ENCODE results near the gene AP3B1. TPM values are rescaled to one million over a fixed set of nuclear protein-coding genes. Genes with fewer than 3 reads are reported as not detected.
A peak's percentile ranks its signal among the peaks of the same experiment; 100 is the strongest.
"Not testable (repeated sequence)": the region's sequence is repeated elsewhere in the genome, so short reads cannot be mapped to it uniquely, and the experiment has no call there.

AP3B1 gene
- polyA plus RNA-seq, 5 donors = 40.8 to 54.3 (median 50.9) TPM

DNA sequence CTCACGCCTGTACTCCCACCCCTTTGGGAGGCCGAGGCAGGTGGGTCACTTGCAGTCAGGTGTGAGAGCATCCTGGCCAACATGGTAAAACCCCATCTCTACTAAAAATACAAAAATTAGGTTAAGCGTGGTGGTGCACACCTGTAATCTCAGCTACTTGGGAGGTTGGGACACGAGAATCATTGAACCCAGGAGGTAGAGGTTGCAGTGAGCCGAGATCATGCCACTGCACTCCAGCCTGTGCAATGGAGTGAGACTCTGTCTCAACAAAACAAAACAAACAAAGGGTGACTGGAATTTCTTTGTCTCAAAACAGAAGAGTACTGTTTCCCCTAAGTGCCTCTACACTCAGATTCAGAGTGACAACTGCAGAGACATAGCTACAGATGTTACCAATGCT lies 116.1 kb downstream of the AP3B1 start:
- DNase-seq = no peak

DNA sequence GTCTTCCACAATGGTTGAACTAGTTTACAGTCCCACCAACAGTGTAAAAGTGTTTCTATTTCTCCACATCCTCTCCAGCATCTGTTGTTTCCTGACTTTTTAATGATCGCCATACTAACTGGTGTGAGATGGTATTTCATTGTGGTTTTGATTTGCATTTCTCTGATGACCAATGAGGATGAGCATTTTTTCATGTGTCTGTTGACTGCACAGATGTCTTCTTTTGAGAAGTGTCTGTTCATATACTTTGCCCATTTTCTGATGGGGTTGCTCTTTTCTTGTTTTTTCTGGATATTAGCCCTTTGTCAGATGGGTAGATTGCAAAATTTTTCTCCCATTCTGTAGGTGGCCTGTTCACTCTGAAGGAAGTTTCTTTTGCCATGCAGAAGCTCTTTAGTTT lies 124.2 kb downstream of the AP3B1 start:
- DNase-seq = not testable (repeated sequence)

DNA sequence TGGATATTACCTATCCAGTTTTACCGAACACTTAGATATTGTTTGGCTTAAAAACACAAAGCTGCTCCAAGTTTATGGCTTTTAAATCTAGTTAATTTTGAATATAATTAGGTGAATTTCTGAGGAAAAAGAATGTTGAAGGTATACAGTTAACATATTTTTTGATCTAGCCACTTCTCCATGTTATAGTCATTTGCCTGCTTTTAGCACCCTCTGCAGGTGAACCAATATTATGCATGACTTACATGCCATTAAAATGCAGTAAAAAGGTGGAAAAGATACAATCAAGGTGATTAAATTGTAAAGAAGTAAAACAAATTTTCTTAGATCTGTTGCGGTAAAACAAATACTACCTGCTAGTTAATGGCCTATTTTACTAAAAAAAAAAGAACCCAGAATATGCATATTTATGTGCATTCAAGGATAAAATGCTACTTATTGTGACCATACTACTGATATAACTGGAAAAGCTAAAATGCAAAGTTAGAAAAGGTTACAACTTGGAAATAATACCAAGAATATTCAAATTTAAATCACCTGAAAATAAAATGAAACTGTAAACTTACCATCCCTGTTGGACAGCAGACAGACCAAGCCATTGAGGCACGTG lies 132.1 kb downstream of the AP3B1 start:
- peak in 1 of 2 donors; percentile 6 for DNase-seq

DNA sequence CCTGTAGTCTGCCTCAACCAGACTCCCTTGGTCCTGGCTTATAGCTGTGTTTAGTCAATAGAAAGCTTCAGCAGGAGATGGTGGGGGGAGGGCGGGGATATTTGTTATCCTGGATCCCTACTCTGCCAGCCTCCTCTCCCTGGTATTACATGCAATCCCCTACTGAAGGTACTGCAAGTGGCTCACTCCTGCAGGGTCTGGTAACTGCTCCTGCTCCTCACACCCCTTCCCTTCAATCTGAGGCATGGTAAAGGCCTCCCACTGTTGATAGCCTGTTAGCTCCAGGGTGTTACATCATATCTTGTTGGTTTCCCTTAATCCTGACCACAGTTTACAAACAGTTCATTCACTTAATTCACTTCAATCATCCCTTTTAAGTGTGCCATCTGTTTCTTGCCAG lies 137.5 kb downstream of the AP3B1 start:
- DNase-seq = no peak

DNA sequence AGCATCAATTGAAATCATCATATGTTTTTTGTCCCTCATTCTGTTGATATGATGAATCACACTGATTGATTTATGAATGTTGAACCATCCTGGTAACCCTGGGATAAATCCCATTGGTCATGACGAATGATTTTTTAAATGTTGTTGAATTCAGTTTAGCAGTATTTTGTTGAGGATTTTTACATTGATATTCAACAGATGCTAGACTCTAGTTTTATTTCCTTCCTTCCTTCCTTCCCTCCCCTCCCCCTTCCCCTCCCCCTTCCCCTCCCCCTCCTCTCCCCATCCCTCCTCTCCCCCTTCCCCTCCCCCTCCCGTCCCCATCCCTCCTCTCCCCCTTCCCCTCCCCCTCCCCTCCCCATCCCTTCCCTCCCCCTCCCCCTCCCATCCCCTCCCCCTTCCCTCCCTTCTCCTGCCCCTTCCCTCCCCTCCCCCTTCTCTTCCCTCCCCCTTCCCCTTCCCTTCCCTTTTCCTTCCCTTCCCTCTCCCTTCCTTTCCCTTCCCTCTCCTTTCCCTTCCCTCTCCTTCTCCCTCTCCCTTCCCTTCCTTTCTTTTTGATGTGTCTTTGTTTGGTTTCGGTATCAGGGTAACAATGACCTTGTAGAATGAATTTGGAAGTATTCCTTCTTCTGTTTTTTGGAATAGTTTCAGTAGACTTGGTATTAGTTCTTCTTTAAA lies 142.8 kb downstream of the AP3B1 start:
- no peak for DNase-seq

DNA sequence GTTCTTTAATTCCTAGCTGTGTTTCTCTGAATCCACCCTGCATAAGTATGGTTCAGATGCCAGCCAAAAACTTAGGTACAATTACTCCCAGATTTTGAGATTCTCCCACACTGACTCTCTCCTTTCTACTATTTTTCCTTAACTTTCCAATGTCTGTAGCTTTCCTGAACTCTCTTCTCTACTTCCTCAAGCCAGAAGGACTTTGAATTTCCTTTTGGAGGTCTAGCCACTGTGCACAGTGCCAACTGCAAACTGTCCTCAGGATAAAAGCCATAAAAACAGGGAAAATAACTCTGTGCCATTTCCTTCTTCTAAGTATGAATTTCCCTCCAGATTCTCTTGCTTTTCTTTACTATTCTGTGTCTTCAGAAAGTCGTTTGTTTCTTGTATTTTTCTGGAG lies 157.2 kb downstream of the AP3B1 start:
- DNase-seq = no peak

DNA sequence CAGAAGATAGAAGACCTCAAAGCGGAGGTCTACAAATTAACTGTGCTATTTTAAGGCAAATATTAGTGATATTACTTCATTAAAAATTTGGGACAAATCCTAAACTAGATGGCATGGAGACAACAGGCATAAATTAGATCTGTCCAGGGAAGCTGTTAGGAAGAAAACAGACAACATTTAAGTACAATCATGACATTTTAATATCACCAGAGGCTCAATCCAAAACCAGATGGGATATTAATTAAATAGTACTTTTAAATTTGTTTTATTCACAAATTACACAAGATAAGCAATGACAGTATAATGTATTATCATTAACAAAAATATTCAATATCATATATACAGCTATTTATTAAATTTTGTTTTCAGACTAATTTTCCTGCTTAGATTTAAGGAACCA lies 161.1 kb downstream of the AP3B1 start:
- DNase-seq = no peak

DNA sequence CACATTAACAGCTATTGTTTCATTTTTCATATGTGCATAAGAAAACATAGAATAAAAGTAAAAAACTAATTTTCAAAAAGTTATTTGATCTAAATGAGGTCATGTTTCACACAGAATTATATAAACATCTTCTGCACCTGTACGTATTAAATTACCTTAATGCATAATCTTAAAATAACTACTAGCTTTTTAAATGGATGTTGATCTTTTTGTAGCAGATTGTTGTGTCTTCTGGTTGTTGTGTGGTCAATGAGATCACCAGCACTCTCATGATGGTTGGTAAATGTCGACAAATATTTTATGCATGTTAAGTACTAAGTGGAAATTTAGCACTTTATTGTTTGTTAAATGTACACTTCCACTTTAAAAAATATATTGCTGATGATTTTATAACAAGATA lies 162.0 kb downstream of the AP3B1 start:
- no peak for DNase-seq

DNA sequence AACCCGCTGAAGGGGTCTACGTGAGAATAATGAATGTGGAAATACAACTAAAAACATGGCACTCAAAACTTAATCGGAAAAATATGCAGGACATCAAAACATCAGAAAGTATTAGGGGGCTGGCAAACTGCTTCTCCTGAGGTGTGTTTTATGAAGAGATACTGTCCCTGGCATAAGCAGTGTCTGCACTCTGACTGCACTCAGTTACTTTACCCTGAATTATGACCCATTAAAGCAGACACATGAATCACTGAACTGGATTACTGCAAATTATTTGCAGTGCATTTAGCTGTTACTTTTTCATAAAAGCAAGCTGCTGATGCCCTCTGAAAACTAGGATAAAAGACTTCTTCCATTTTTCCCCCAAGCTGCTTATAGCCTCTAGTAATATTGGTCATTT lies 164.9 kb downstream of the AP3B1 start:
- no peak for DNase-seq

DNA sequence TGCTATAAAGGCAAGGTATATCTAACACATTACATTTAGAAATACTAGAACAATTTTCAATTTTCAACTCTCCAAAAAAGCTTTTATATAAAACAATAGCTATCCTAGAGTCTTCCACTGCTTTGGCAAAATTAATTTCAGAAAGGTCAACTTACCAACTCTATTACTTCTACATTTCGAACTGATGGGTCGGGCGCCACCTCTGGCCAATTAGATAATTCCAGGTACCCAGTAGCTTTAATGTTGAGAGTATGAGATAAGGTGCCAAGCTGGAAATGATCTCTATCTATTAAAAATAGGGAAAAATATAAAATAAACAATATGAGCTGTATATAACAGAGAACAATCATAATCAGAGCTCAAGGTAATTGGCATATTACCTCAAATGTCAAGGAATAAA lies 166.6 kb downstream of the AP3B1 start:
- no peak for DNase-seq

DNA sequence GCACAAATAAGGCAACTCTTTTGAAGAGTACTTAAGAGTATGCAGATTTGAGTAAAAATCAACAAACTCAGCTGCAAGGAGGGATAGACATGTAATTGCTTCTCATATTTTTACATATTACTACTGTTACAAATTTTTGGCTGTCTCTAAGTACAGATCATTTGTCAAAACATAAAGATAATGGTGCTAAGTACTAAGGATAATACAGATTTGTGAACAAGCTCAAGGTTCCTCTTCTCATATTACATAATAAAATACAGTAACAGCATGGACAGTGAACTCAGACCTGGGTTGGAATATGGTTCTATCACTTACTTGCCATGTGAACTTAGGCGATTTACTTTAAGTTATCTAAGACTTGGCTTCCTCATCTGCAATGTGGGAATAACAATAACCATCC lies 168.0 kb downstream of the AP3B1 start:
- peak in 1 of 2 donors; percentile 2 for DNase-seq

DNA sequence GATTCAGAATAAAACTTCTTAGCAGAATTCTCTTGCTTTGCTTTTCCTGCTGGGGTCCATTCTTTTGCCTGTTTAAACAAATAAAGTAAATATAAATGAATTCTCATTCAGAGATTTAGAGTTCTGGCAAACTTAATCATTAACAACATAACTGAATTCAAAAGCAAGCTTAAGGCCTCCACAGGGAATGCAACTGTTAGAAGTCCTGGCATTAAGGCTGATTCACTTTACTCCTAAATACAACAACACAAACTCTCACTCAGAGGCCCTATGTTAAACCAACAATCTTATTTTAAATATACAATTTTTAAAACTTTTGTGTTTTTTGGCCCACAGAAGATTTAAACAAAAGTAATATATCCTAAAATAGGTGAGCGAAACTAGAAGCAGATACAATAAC lies 178.3 kb downstream of the AP3B1 start:
- no peak for DNase-seq

DNA sequence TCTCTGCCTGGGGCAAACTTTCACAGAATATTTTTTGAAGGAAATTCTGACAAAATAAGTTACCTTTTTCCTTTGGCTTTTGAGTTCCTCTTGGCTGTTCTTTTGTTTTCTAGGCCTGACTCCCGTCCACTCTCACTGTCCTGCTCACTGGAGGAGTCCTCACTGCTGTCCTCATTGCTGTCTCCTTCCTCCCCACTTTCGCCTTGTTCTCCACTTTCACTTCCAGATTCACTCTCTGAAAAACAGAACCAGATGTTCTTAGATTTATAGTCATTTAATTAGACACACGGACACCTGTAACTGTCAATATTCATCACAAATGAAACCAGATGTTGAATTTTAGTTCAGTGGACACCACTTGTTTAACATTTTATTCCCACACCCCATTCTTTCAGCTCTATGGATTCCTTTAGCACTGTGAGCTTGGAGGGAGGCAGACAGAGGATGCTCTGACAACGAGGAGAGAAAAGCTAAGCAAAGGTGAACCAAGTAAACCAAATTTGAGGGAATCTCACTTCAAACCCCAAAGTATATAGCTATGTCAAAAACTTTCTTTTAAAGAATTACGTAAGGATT lies 180.7 kb downstream of the AP3B1 start:
- DNase-seq = no peak

DNA sequence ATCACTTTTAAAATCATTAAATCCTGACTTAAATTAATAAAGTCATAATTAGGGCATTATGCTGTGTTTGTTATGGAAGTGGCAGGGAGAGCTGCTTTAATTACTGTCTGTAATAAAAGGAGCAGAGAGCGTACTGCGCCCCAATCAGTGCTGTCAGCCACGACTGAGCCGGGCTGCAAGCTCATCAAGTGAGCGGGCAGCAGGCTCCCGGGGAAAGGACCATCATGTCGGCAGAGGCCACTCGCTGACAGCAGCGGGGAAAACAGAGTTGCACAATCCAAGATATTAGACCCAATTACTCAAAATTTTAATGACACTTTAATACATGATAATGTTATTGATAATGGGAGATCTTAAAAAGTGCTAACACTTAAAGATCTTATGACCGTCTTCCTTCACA lies 181.6 kb downstream of the AP3B1 start:
- no peak for DNase-seq

DNA sequence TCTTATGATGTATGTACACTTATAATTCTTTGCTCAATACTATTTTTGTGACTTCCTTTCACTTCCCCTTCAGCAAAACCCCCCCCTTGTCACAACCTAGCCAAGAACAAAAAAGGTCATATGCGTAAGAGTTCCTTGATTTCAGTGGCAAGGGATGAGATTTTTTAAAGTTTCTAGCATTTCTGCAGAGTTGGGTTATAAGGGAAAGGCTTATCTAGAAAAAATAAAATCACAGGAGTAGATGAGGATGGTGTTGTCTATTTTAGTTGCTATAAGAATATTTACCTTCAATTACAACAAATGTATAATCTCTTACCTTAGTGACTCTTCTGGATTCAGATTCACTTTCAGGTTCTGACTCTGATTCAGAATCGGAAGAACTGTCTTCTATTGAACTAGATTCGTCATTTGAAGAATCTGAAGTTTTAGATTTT lies 184.6 kb downstream of the AP3B1 start:
- no peak for DNase-seq

DNA sequence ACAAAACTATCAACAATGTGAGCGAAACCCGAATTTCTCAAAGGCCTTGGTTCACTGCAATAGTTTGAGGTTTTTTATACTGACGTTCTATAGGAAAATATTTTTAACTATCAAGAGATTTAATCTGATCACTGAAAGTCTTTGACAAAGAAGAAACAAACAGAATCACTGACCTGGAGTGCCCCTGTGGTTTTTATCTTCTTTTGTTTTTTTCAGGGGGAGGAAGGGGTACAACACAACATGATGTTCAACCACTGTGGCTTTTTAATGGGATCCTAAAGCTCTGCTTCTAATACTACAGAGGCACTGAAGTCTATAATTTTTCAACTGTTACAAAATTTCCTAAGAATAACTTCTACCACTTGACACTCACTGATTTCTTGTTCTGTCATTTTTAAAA lies 185.9 kb downstream of the AP3B1 start:
- no peak for DNase-seq

DNA sequence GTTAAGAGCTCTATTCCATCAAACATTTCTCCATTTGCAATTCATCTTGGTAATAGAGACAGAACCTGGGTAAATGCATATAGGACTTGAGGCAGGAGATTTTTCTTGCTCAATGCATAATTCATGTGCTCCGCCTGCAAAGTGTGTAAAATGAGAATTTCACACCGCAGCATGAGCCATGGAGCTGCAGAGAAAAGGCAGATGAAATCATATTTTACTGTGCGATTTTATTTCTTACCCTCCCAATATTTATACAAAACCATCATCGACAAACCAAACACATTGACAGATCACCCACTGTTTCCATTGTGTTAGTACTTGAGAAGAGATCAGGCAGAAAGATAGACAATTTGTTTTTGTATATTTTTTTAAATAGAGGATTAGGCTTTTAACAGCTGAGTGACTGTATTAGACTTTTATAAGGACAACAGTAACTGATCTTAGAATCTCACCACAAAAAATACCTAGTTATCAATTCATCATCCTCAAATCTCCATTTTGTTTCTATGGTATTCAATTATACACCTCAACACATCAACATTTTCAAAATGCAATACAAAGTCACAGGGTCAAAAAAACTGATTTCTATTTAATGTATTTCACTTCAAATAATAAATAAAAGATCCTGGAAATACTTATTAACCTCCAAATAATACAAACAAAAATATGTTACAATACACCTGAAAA lies 191.1 kb downstream of the AP3B1 start:
- DNase-seq = no peak

DNA sequence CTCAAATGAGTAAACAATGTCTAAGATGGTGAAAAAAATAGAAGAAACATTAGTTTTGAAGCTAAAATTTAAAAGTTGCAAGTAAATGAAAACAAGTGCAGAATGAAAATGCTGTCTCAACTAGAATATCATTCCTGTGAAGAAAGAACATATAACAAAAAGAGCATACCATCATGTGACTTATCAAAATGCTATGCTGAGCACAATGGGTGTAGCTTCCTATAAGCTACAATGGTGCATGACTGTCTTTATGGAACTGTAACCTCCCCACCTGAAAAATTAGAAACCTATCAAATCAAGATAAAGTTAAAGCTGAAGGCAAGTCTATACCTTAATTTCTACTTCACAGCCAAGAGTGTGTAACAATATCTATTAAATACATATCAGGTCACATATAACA lies 192.0 kb downstream of the AP3B1 start:
- DNase-seq = no peak

DNA sequence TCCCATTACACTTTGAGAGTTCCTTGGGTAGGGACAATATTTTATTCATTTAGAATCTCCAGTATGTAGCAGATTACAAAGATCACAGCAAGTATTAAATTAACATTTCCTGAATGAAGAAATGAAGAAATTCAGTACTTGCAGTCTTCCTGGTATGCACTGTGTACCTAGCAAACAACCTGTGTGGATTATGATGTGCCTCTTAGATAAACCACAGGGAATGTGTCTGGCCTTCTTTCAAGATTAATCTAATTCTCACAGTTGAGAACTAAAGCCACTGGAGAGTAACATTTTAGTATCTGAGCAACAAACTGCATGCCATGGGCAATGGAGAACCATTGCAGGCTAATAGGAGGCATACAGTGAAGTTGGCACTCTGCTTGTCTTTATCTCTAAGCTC lies 199.4 kb downstream of the AP3B1 start:
- no peak for DNase-seq

DNA sequence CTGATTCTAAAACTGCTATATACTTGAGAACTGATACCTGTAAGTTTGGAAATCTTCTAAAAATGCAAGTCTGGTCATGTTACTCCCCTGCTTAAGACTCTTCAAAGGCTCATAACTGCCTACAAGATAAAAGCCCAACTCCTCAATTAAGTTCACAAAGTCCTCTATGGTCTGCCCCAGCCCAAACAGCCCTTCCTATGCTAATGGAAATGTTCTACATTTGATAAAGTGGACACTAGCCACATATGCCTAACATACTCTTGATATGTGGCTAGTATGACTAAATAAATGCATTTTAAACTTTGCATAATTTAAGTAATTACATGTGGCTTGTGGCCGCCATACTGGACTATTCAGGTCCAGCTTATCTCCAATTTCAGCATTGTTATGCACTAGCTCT lies 204.5 kb downstream of the AP3B1 start:
- DNase-seq = no peak

DNA sequence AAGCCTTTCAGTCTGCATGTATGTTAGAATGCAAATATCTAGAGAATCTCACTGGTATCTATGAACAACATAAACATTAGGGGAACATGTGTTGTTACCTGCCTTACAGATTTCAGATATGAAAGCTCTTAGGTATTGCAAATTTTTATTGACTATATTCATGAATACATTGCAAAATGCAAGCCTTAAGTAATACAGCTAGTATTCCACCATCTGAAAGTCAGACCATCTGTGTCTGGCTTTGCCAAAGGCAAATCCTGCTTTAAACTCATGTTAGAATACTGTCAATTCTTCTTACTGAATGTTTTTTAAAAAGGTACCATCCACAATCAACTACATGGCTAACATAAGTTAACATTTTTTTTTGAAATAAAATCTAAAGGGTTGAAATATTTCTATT lies 215.6 kb downstream of the AP3B1 start:
- no peak for DNase-seq

DNA sequence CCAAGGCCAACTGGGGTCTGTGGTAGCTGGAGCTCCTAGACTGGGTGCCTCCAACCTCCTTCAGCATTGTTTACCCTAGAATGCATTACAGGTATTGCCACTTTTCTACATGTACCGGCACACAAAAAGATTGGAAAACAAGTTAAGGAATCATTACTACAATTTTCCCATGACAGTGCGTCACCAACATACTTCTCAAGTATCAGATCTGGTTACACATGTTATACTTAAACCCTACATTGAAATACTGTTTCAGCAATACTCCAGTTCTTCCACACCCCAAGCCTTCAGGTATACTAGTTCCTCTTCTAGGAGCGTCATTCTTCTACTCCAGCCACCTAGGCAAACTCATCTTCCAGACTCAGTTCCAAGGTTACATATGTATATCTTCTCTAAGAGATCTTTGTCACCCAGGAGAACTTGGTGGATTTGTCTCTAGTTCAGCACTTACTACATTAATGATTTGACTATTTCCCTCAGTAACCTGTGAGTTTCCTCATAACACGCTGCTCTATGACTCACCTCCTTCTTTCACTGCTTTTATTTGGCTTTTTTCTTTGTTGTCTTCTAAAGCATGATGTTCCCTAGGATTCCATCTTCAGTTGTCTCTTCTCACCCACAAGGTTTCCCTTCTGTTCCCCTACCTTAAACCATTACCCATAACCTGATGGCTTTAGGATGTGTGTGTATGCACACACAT lies 217.0 kb downstream of the AP3B1 start:
- no peak for DNase-seq
